WTC11 (cell line): ENCODE measurements around the gene TMEM235. TPM values are rescaled to one million over a fixed set of nuclear protein-coding genes. Genes with fewer than 3 reads are reported as not detected.

Experiments used
- ATAC-seq: fragments of 200-7000 bp; cut with Tn5 transposase; 2 replicates; pipeline ENCODE4 v1.10.0; 2021; ENCODE audit warnings: mild to moderate bottlenecking, moderate library complexity
- CTCF ChIA-PET: fragments of 300-600 bp; sonication (Branson Sonifier 250); formaldehyde crosslinking; loops from one replicate; lab custom pipeline; 2021; ENCODE audit warnings: antibody characterized with exemption; lab: Charles Lee
- POLR2A ChIA-PET: fragments of 350-600 bp; sonication (Branson Sonifier 250); formaldehyde crosslinking; loops from one replicate; lab custom pipeline; 2021; ENCODE audit warnings: antibody characterized with exemption; lab: Charles Lee
- DNase-seq: peaks from one replicate; pipeline ENCODE4 v3.0.0; 2021; ENCODE audit warnings: low spot score
- H3K27ac Mint-ChIP-seq: 2 replicates; pipeline ENCODE4 v1.8.0; 2021; ENCODE audit warnings: mixed read lengths
- H3K27me3 Mint-ChIP-seq: 2 replicates; pipeline ENCODE4 v1.8.0; 2021; ENCODE audit warnings: low read depth, mild to moderate bottlenecking, moderate library complexity, mixed read lengths
- H3K36me3 Mint-ChIP-seq: 2 replicates; pipeline ENCODE4 v1.8.0; 2021; ENCODE audit warnings: mixed read lengths
- H3K4me1 Mint-ChIP-seq: 2 replicates; pipeline ENCODE4 v1.8.0; 2022; ENCODE audit warnings: mixed read lengths
- H3K4me3 Mint-ChIP-seq: 2 replicates; pipeline ENCODE4 v1.8.0; 2021; ENCODE audit warnings: mild to moderate bottlenecking, moderate library complexity, mixed read lengths
- H3K9me3 Mint-ChIP-seq: 2 replicates; pipeline ENCODE4 v1.8.0; 2021; ENCODE audit warnings: mixed read lengths
- ESRRA ChIP-seq: sonication (generic); formaldehyde crosslinking; IDR thresholded peaks from 2 replicates; pipeline ENCODE4 v1.8.1; 2022; ENCODE audit warnings: mild to moderate bottlenecking, missing genetic modification reagents, borderline replicate concordance
- NFYB ChIP-seq: sonication (generic); formaldehyde crosslinking; conservative IDR thresholded peaks from 2 replicates; pipeline ENCODE4 v1.8.0; 2022; ENCODE audit warnings: low read depth, missing genetic modification reagents
- PRRX2 ChIP-seq: fragments of 250-450 bp; sonication (Bioruptor Pico); IDR thresholded peaks from 2 replicates; pipeline ENCODE4 v1.8.0; 2021; ENCODE audit warnings: mild to moderate bottlenecking
- RELA ChIP-seq: sonication (generic); formaldehyde crosslinking; IDR thresholded peaks from 2 replicates; pipeline ENCODE4 v1.8.1; 2022; ENCODE audit warnings: missing genetic modification reagents, mild to moderate bottlenecking, borderline replicate concordance
- SP1 ChIP-seq: sonication (generic); formaldehyde crosslinking; conservative IDR thresholded peaks from 2 replicates; pipeline ENCODE4 v1.8.1; 2022; ENCODE audit warnings: missing genetic modification reagents
- ZMAT4 ChIP-seq: fragments of 250-450 bp; sonication (Bioruptor Pico); IDR thresholded peaks from 2 replicates; pipeline ENCODE4 v1.9.0; 2021; ENCODE audit warnings: mild to moderate bottlenecking
- ZNF232 ChIP-seq: sonication (generic); formaldehyde crosslinking; IDR thresholded peaks from 2 replicates; pipeline ENCODE4 v1.8.0; 2022; ENCODE audit warnings: mild to moderate bottlenecking, missing genetic modification reagents
- ZNF423 ChIP-seq: fragments of 250-450 bp; sonication (Bioruptor Pico); IDR thresholded peaks from 2 replicates; pipeline ENCODE4 v2.1.2; 2022; ENCODE audit warnings: mild to moderate bottlenecking, moderate library complexity
- total RNA-seq: library from RNA; stranded (reverse); gene quantifications from 3 replicates; pipeline ENCODE4 v1.2.3, GENCODE V29; 2021
- TF ChIP-seq, protein P1 (sequence below): sonication (generic); formaldehyde crosslinking; IDR thresholded peaks from 2 replicates; pipeline ENCODE4 v1.8.0; 2022; ENCODE audit warnings: missing genetic modification reagents
- TF ChIP-seq, protein P2 (sequence below): sonication (generic); formaldehyde crosslinking; IDR thresholded peaks from 2 replicates; pipeline ENCODE4 v1.8.0; 2022; ENCODE audit warnings: mild to moderate bottlenecking, missing genetic modification reagents
- TF ChIP-seq, protein P3 (sequence below): fragments of 250-450 bp; sonication (Bioruptor Pico); IDR thresholded peaks from 2 replicates; pipeline ENCODE4 v2.1.2; 2022; ENCODE audit warnings: mild to moderate bottlenecking, moderate library complexity
- TF ChIP-seq, protein P4 (sequence below): sonication (generic); formaldehyde crosslinking; IDR thresholded peaks from 2 replicates; pipeline ENCODE4 v1.8.1; 2023; ENCODE audit warnings: mild to moderate bottlenecking, moderate library complexity, missing genetic modification reagents
- TF ChIP-seq, protein P5 (sequence below): sonication (generic); formaldehyde crosslinking; IDR thresholded peaks from 2 replicates; pipeline ENCODE4 v1.8.1; 2023; ENCODE audit warnings: mild to moderate bottlenecking, missing genetic modification reagents, borderline replicate concordance

TMEM235 gene
- total RNA-seq, 1 experiment from 2014 or later: 0.24 TPM

DNA sequence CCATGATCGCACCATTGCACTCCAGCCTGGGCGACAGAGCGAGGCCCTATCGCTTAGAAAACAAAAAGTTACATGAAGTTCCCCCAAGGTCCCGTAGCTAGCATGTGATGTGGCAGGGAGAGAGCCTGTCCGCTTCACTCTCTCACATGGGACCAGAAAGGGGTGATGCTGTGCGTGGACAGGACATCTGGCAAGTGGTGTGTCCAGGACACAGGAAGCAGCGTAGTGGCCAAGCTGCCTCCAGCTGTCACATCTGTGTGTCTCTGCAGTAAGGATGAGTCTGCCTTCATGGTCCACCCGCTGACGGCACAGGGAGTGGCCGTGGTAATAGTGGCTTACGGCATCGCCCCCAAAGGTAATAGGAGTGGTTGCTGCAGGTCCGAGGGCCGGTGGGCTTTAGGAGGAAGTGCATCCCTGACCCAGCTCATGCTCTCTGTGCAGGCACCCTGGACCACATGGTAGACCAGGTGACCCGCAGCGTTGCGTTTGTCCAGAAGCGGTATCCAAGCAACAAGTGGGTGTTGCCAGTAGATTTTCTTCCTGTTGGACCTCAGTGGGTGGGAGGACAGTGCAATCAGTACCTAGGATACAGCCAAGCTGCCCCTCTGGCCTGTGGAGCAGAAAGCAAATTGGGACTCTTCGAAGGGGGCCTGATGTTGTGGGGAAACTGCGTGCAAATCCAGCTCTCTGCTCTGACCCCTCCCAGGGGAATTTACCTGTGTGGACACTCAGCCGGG is 26.9 kb upstream of the TMEM235 start (continued):
- TF ChIP-seq, protein P1, sequence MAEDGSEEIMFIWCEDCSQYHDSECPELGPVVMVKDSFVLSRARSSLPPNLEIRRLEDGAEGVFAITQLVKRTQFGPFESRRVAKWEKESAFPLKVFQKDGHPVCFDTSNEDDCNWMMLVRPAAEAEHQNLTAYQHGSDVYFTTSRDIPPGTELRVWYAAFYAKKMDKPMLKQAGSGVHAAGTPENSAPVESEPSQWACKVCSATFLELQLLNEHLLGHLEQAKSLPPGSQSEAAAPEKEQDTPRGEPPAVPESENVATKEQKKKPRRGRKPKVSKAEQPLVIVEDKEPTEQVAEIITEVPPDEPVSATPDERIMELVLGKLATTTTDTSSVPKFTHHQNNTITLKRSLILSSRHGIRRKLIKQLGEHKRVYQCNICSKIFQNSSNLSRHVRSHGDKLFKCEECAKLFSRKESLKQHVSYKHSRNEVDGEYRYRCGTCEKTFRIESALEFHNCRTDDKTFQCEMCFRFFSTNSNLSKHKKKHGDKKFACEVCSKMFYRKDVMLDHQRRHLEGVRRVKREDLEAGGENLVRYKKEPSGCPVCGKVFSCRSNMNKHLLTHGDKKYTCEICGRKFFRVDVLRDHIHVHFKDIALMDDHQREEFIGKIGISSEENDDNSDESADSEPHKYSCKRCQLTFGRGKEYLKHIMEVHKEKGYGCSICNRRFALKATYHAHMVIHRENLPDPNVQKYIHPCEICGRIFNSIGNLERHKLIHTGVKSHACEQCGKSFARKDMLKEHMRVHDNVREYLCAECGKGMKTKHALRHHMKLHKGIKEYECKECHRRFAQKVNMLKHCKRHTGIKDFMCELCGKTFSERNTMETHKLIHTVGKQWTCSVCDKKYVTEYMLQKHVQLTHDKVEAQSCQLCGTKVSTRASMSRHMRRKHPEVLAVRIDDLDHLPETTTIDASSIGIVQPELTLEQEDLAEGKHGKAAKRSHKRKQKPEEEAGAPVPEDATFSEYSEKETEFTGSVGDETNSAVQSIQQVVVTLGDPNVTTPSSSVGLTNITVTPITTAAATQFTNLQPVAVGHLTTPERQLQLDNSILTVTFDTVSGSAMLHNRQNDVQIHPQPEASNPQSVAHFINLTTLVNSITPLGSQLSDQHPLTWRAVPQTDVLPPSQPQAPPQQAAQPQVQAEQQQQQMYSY (CRISPR knock-in tag): no peak

DNA sequence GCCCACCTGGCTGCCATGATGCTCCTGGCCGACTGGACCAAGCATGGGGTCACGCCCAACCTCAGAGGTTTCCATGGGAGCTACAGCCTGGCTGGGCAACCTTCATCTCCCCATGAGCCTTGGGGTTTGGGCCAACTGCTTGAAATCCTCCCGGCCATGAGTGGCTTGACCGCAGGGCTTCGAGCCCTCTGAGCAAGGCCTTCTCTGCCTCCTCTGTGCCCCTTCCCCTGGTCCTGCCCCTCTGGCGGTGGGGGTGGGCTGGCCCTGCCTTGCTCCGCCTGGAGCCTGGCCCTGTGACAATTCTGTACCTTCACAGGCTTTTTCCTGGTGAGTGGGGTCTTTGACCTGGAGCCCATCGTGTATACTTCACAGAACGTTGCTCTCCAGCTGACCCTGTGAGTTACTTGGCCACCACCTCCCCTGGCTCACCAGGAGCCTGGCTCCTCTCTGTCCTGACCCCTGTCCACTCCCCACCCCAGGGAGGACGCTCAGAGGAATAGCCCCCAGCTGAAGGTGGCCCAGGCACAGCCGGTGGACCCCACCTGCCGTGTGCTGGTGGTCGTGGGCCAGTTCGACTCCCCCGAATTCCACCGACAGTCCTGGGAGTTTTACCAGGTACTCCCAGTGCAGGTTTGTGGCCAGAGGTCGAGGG is 26.2 kb upstream of the TMEM235 start:
- no peaks in the 10 kb centered on the region for H3K27me3 Mint-ChIP-seq
- TF ChIP-seq RELA (CRISPR knock-in tag): no peak
- no peak for TF ChIP-seq ZMAT4
- TF ChIP-seq, protein P2, sequence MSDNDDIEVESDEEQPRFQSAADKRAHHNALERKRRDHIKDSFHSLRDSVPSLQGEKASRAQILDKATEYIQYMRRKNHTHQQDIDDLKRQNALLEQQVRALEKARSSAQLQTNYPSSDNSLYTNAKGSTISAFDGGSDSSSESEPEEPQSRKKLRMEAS: no peak
- TF ChIP-seq SP1 (CRISPR knock-in tag): no peak
- TF ChIP-seq PRRX2 (CRISPR knock-in tag): no peak
- TF ChIP-seq ZNF232 (CRISPR knock-in tag): no peak
- no peak for TF ChIP-seq ESRRA (CRISPR knock-in tag)
- no peak for TF ChIP-seq ZNF423 (CRISPR knock-in tag)
- TF ChIP-seq, protein P3, sequence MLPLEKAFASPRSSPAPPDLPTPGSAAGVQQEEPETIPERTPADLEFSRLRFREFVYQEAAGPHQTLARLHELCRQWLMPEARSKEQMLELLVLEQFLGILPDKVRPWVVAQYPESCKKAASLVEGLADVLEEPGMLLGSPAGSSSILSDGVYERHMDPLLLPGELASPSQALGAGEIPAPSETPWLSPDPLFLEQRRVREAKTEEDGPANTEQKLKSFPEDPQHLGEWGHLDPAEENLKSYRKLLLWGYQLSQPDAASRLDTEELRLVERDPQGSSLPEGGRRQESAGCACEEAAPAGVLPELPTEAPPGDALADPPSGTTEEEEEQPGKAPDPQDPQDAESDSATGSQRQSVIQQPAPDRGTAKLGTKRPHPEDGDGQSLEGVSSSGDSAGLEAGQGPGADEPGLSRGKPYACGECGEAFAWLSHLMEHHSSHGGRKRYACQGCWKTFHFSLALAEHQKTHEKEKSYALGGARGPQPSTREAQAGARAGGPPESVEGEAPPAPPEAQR: no peak
- TF ChIP-seq, protein P4, sequence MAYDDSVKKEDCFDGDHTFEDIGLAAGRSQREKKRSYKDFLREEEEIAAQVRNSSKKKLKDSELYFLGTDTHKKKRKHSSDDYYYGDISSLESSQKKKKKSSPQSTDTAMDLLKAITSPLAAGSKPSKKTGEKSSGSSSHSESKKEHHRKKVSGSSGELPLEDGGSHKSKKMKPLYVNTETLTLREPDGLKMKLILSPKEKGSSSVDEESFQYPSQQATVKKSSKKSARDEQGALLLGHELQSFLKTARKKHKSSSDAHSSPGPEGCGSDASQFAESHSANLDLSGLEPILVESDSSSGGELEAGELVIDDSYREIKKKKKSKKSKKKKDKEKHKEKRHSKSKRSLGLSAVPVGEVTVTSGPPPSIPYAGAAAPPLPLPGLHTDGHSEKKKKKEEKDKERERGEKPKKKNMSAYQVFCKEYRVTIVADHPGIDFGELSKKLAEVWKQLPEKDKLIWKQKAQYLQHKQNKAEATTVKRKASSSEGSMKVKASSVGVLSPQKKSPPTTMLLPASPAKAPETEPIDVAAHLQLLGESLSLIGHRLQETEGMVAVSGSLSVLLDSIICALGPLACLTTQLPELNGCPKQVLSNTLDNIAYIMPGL (CRISPR knock-in tag): no peak
- TF ChIP-seq NFYB (CRISPR knock-in tag): no peak
- TF ChIP-seq, protein P5, sequence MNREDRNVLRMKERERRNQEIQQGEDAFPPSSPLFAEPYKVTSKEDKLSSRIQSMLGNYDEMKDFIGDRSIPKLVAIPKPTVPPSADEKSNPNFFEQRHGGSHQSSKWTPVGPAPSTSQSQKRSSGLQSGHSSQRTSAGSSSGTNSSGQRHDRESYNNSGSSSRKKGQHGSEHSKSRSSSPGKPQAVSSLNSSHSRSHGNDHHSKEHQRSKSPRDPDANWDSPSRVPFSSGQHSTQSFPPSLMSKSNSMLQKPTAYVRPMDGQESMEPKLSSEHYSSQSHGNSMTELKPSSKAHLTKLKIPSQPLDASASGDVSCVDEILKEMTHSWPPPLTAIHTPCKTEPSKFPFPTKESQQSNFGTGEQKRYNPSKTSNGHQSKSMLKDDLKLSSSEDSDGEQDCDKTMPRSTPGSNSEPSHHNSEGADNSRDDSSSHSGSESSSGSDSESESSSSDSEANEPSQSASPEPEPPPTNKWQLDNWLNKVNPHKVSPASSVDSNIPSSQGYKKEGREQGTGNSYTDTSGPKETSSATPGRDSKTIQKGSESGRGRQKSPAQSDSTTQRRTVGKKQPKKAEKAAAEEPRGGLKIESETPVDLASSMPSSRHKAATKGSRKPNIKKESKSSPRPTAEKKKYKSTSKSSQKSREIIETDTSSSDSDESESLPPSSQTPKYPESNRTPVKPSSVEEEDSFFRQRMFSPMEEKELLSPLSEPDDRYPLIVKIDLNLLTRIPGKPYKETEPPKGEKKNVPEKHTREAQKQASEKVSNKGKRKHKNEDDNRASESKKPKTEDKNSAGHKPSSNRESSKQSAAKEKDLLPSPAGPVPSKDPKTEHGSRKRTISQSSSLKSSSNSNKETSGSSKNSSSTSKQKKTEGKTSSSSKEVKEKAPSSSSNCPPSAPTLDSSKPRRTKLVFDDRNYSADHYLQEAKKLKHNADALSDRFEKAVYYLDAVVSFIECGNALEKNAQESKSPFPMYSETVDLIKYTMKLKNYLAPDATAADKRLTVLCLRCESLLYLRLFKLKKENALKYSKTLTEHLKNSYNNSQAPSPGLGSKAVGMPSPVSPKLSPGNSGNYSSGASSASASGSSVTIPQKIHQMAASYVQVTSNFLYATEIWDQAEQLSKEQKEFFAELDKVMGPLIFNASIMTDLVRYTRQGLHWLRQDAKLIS (CRISPR knock-in tag): no peak
- peaks cover 22% of the 10 kb centered on the region for H3K36me3 Mint-ChIP-seq
- no peak overlapping the region for H3K27ac Mint-ChIP-seq
- CTCF ChIA-PET: interaction anchor here (1.0 to 3.4 kb wide), 6 partner anchors 18 to 186 kb away, joined by 3 to 20 read pairs (median 8); partner anchors contain the start of genes AFMID and TK1
- H3K9me3 Mint-ChIP-seq: no peaks in the 10 kb centered on the region
- POLR2A ChIA-PET: no interaction called here
- H3K4me1 Mint-ChIP-seq: no peaks in the 10 kb centered on the region
- no peak overlapping the region for H3K4me3 Mint-ChIP-seq
- no peak for ATAC-seq
- no peak for DNase-seq
